ENCODE data around the gene HIF1A.

DNA sequence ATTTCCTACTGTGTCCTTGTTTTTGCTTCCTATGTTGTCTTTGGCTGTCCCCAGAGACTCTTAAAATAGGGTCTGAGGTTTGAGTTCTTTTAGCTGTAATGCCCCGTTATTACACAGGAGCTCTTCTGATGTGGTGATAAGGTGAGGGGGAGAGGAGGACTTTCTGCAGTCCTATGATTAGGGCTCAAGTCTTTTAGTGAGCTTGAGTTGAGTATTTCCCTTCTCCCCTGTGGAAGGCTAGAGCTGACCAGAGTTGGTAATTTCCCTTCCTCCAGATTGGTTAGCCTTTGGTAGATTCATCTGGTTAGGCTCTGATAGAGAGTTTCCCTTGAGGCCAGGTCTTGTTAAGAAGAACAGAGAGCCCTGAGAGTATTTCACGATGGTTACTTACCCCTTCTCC is 4.3 kb upstream of the HIF1A start:
- TF ChIP-seq CTCF (IDR thresholded peaks at IDR 0.05) (no peak), POLR2A (IDR thresholded peaks at IDR 0.05) (no peak)

Measured in thyroid gland (tissue), 4 donors.